GM19351 (cell line): ENCODE data around the gene ITPR2.

Source experiments
- ATAC-seq: cut with Tn5 transposase; IDR thresholded peaks from one replicate; pipeline ENCODE4 v1.9.1; 2021; ENCODE audit warnings: mild to moderate bottlenecking, moderate library complexity; ENCODE audit not compliant: unreplicated experiment

ITPR2 gene

GRCh38 chr12:26735249-26735639, 97.8 kb downstream of the ITPR2 start:
- ATAC-seq = no peak

- ATAC-seq = no peak
Measured at GRCh38 chr12:26734510-26735248, 98.3 kb downstream of the ITPR2 start.

GRCh38 chr12:26732005-26732908, 100.7 kb downstream of the ITPR2 start:
- ATAC-seq = peak; percentile 61

GRCh38 chr12:26730481-26731350, 102.3 kb downstream of the ITPR2 start:
- ATAC-seq = no peak

GRCh38 chr12:26729137-26729671, 103.8 kb downstream of the ITPR2 start:
- ATAC-seq = peak; percentile 53

- ATAC-seq = no peak
Measured at GRCh38 chr12:26728205-26729050, 104.6 kb downstream of the ITPR2 start.

GRCh38 chr12:26727482-26728204, 105.4 kb downstream of the ITPR2 start:
- no peak for ATAC-seq

- no peak for ATAC-seq
Measured at GRCh38 chr12:26726956-26727355, 106.0 kb downstream of the ITPR2 start.

- ATAC-seq = no peak
Measured at GRCh38 chr12:26725276-26725916, 107.6 kb downstream of the ITPR2 start.

GRCh38 chr12:26724309-26724702, 108.7 kb downstream of the ITPR2 start:
- ATAC-seq = no peak

GRCh38 chr12:26723379-26724308, 109.3 kb downstream of the ITPR2 start:
- no peak for ATAC-seq

GRCh38 chr12:26721800-26722199, 111.2 kb downstream of the ITPR2 start:
- no peak for ATAC-seq

- no peak for ATAC-seq
Measured at GRCh38 chr12:26719852-26720251, 113.1 kb downstream of the ITPR2 start.

GRCh38 chr12:26717757-26718156, 115.2 kb downstream of the ITPR2 start:
- no peak for ATAC-seq

- no peak for ATAC-seq
Measured at GRCh38 chr12:26715232-26715631, 117.8 kb downstream of the ITPR2 start.

- ATAC-seq = peak; percentile 87
Measured at GRCh38 chr12:26713885-26714383, 119.1 kb downstream of the ITPR2 start.

GRCh38 chr12:26712892-26713291, 120.1 kb downstream of the ITPR2 start:
- ATAC-seq = no peak
